ENCODE results near the gene CAMKK1. TPM values are rescaled to one million over a fixed set of nuclear protein-coding genes. Genes with fewer than 3 reads are reported as not detected.

CAMKK1 gene
- total and polyA plus RNA-seq, 12 donors: 1.8 to 5.7 (median 3.6) TPM

DNA sequence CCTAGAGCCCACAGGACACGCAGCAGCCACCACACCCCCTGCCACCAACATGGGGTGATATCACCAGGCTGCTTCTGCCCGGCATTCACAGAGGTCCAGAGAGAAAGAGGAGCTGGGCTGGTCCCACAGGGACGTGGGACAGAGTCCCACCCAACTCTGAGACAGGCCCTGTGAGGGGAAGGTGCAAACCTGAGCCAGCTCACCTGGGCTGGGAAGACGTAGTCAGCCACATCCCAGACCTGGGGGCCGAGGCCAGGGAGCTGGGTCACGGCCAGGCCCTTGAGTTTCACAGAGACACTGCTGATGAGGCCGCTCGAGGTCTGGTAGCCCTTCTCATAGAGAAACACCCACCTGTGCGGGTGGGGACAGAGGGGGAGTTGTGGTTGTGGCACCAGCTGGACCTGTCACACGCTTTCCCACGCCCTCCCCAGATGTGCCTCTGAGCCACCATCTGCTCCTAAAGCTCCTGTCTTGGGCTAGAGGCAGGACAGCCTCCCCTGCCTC is 12.2 kb upstream of the CAMKK1 start:
- Histone ChIP-seq H3K27ac (no peak overlapping the region), H3K4me1 (no peaks in the 10 kb centered on the region), H3K27me3 (no peaks in the 10 kb centered on the region), H3K36me3 (no peaks in the 10 kb centered on the region), H3K4me3 (no peak overlapping the region), H3K9me3 (no peaks in the 10 kb centered on the region)
- TF ChIP-seq CTCF (IDR thresholded peaks at IDR 0.05): no peak
- WGBS, 2 donors: 93 to 95% methylated on average over 11 of the region's 11 CpGs
- intact Hi-C loops (cut with DNase I): loop anchor here in 2 of 10 donors (5.0 kb wide), 2 partner anchors 38 to 43 kb away; no protein-coding TSS in a partner anchor
- no peak for ATAC-seq
- DNase-seq: no peak

DNA sequence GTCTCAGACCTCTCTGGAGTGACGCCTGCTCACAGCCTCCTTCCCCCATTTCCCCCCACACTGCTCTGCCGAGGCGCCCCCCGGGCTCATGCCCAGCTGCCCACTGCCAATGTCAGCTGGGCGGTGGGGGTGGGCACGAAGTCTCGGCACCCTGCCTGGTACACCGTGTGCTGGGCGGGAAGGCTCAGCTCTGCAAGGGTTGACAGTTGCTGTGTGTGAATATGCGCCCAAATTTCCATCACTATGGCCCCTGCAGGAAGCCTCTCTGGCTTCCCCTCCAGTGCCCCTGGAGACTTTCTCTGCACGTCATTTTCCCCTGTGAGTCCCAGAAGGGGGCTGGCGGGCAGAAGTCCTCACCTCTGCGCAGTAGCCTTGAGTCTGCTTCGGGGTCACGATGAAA is 11.6 kb upstream of the CAMKK1 start:
- ATAC-seq: peak in 1 of 8 donors; percentile 10
- TF ChIP-seq CTCF (IDR thresholded peaks at IDR 0.05): no peak
- DNase-seq: no peak
- H3K36me3 ChIP-seq: no peaks in the 10 kb centered on the region
- intact Hi-C loops (cut with DNase I): no loop called here
- H3K4me1 ChIP-seq: no peaks in the 10 kb centered on the region
- 79 to 80% methylated on average over 15 of the region's 15 CpGs for WGBS, 2 donors
- H3K27me3 ChIP-seq: no peaks in the 10 kb centered on the region
- no peak overlapping the region for H3K27ac ChIP-seq
- no peak overlapping the region for H3K4me3 ChIP-seq
- H3K9me3 ChIP-seq: no peaks in the 10 kb centered on the region

GRCh38 chr17:3903881-3904290 is 11.0 kb upstream of the CAMKK1 start:
- TF ChIP-seq CTCF (IDR thresholded peaks at IDR 0.05): no peak
- Histone ChIP-seq H3K27ac (no peak overlapping the region), H3K9me3 (no peaks in the 10 kb centered on the region), H3K4me3 (no peak overlapping the region), H3K36me3 (no peaks in the 10 kb centered on the region), H3K4me1 (no peaks in the 10 kb centered on the region), H3K27me3 (no peaks in the 10 kb centered on the region)
- WGBS, 2 donors: 73 to 74% methylated on average over 21 of the region's 21 CpGs
- no peak for DNase-seq
- intact Hi-C loops (cut with DNase I): no loop called here
- no peak for ATAC-seq

DNA sequence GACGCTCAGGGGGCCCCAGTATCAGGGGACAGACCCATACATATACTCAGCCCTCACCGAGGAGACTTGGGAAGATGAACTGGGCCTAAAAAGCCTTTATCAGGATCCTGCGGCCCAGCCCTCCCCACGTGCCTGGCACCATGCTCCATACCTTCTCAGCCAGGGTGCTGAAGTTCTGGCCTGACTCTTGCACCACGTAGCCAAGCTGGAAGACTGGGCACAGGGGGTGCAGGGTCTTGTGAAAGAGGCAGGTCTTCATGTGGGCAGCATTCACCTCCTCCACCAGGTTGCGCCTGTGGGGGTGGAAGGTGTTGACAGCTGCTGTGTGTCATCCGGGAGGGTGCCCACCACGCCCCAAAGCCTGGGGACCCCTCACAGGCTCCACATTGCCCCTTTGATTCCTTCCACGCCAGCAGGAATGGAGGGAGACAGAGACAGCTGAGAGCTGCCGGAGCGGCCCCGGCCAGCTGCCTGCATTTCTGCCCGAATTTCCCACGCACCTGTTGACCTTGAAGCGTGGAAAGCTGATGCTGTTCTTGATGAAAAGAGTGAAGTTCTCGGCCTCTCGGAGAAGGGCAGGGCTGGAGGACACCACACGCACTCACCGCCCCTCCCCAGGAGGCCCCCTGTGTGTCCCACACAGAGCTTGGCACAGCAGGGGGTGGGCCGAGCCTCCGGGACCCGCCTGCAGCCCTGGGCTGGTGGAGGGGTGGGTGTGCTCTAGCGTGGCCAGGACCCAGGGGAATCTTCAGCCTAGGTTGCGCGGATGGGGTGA is 10.4 kb upstream of the CAMKK1 start:
- DNase-seq (no peak), ATAC-seq (peak in 2 of 8 donors; percentile 18)
- Histone ChIP-seq H3K4me3 (no peak overlapping the region), H3K27ac (no peak overlapping the region), H3K36me3 (peaks cover 0 to 4% (median 0%) of the 10 kb centered on the region in 9 donors), H3K4me1 (no peaks in the 10 kb centered on the region), H3K9me3 (no peaks in the 10 kb centered on the region), H3K27me3 (no peaks in the 10 kb centered on the region)
- intact Hi-C loops (cut with DNase I): no loop called here
- TF ChIP-seq CTCF (IDR thresholded peaks at IDR 0.05): no peak
- WGBS, 2 donors: 86 to 88% methylated on average over 25 of the region's 25 CpGs
